ENCODE data around the gene EXOC7. TPM values are rescaled to one million over a fixed set of nuclear protein-coding genes. Genes with fewer than 3 reads are reported as not detected.

EXOC7 gene
- total RNA-seq, 1 donor from 2014 or later: 145 TPM

DNA sequence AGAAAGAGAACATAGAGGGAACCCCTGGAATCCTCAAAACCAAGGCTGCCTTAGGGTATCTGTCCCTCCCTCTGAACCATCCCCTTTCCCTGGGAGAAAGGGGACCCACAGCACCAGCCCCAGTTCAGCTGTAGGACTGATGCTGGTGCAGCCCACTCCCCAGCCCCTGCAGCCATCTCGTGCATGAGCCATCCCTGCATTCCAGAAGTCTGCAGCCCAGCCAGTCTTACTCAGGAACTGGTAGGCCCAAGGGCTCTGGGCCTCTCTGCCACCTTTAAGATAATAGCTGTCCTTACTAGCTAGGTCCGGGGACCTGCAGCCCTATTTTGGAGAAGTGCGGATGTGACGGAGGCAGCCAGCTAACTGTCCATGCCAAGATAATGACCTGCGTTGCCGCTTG is 70.4 kb downstream of the EXOC7 start:
- Mint-ChIP-seq H3K27me3 (ENCODE audit: low read depth, unreplicated experiment) (no peaks in the 10 kb centered on the region), H3K9me3 (ENCODE audit: unreplicated experiment) (no peaks in the 10 kb centered on the region), H3K4me3 (ENCODE audit: unreplicated experiment) (no peak overlapping the region), H3K36me3 (ENCODE audit: low read depth, unreplicated experiment) (peaks cover 9% of the 10 kb centered on the region), H3K27ac (ENCODE audit: unreplicated experiment) (no peak overlapping the region), H3K4me1 (ENCODE audit: low read depth, unreplicated experiment) (peaks cover 3% of the 10 kb centered on the region)
- Histone ChIP-seq H3K4me1 (ENCODE audit: insufficient read depth, low read length) (peaks cover 8% of the 10 kb centered on the region), H3K9me3 (ENCODE audit: insufficient read depth, low read depth, low read length) (peaks cover 4% of the 10 kb centered on the region), H3K36me3 (ENCODE audit: insufficient read depth, low read length) (peaks cover 6% of the 10 kb centered on the region), H4K20me1 (ENCODE audit: insufficient read depth, low read length) (peaks cover 11% of the 10 kb centered on the region), H3K4me2 (ENCODE audit: low read length) (no peak overlapping the region), H3K9ac (ENCODE audit: low read length) (no peak overlapping the region), H3K27me3 (ENCODE audit: insufficient read depth, low read length) (no peaks in the 10 kb centered on the region), H3K79me2 (ENCODE audit: insufficient read depth, low read length) (no peaks in the 10 kb centered on the region), H2AFZ (ENCODE audit: low read depth, low read length) (no peak overlapping the region), H3K4me3 (ENCODE audit: insufficient read depth, low read depth, low read length) (no peak overlapping the region), H3K27ac (ENCODE audit: low read depth, low read length) (no peak overlapping the region)
- TF ChIP-seq CTCF (IDR thresholded peaks at IDR 0.05; ENCODE audit: insufficient read depth, low read depth, low read length) (no peak), EZH2 (IDR thresholded peaks at IDR 0.05; ENCODE audit: insufficient read depth, low read length) (no peak)
- DNase-seq (ENCODE audit: low read depth) (no peak), FAIRE-seq (no peak)

DNA sequence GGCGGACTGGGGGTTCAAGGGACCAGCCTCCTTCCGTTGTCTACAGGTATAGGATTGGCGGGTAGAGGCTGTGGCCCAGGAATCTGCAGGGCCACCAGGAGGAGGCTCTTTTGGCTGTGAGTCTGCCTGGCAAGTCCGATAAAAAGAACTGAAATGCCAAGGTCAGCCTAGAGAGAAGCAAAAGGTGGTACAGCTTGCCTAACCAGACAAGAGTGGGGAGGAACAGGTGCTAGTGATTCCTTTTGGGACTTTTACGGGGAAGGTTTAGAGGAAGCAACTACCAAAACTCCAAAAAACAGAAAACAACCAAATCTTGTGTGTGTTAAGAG is 70.8 kb downstream of the EXOC7 start:
- Mint-ChIP-seq H3K27ac (ENCODE audit: unreplicated experiment) (no peak overlapping the region), H3K4me3 (ENCODE audit: unreplicated experiment) (no peak overlapping the region), H3K9me3 (ENCODE audit: unreplicated experiment) (no peaks in the 10 kb centered on the region), H3K36me3 (ENCODE audit: low read depth, unreplicated experiment) (peaks cover 6% of the 10 kb centered on the region), H3K4me1 (ENCODE audit: low read depth, unreplicated experiment) (peaks cover 3% of the 10 kb centered on the region), H3K27me3 (ENCODE audit: low read depth, unreplicated experiment) (peaks cover under 1% of the 10 kb centered on the region)
- no peak overlapping the region for H2AFZ ChIP-seq (ENCODE audit: low read depth, low read length)
- FAIRE-seq (no peak), DNase-seq (ENCODE audit: low read depth) (no peak)
- H3K79me2 ChIP-seq (ENCODE audit: insufficient read depth, low read length): no peaks in the 10 kb centered on the region
- no peak overlapping the region for H3K9ac ChIP-seq (ENCODE audit: low read length)
- peaks cover 4% of the 10 kb centered on the region for H3K9me3 ChIP-seq (ENCODE audit: insufficient read depth, low read depth, low read length)
- H3K4me2 ChIP-seq (ENCODE audit: low read length): no peak overlapping the region
- peaks cover 2% of the 10 kb centered on the region for H3K36me3 ChIP-seq (ENCODE audit: insufficient read depth, low read length)
- H3K4me1 ChIP-seq (ENCODE audit: insufficient read depth, low read length): peaks cover 8% of the 10 kb centered on the region
- TF ChIP-seq CTCF (IDR thresholded peaks at IDR 0.05; ENCODE audit: insufficient read depth, low read depth, low read length) (no peak), EZH2 (IDR thresholded peaks at IDR 0.05; ENCODE audit: insufficient read depth, low read length) (no peak)
- H3K4me3 ChIP-seq (ENCODE audit: insufficient read depth, low read depth, low read length): no peak overlapping the region
- no peaks in the 10 kb centered on the region for H3K27me3 ChIP-seq (ENCODE audit: insufficient read depth, low read length)
- H3K27ac ChIP-seq (ENCODE audit: low read depth, low read length): no peak overlapping the region
- peaks cover 7% of the 10 kb centered on the region for H4K20me1 ChIP-seq (ENCODE audit: insufficient read depth, low read length)

GRCh38 chr17:76032073-76032779 is 71.4 kb downstream of the EXOC7 start:
- no peaks in the 10 kb centered on the region for H3K9me3 Mint-ChIP-seq (ENCODE audit: unreplicated experiment)
- Histone ChIP-seq H3K27me3 (ENCODE audit: insufficient read depth, low read length) (no peaks in the 10 kb centered on the region), H4K20me1 (ENCODE audit: insufficient read depth, low read length) (peaks cover 3% of the 10 kb centered on the region), H3K36me3 (ENCODE audit: insufficient read depth, low read length) (no peaks in the 10 kb centered on the region), H3K27ac (ENCODE audit: low read depth, low read length) (no peak overlapping the region), H3K79me2 (ENCODE audit: insufficient read depth, low read length) (no peaks in the 10 kb centered on the region), H2AFZ (ENCODE audit: low read depth, low read length) (no peak overlapping the region), H3K9me3 (ENCODE audit: insufficient read depth, low read depth, low read length) (peaks cover 4% of the 10 kb centered on the region), H3K4me3 (ENCODE audit: insufficient read depth, low read depth, low read length) (no peak overlapping the region), H3K4me1 (ENCODE audit: insufficient read depth, low read length) (peaks cover 8% of the 10 kb centered on the region), H3K9ac (ENCODE audit: low read length) (no peak overlapping the region), H3K4me2 (ENCODE audit: low read length) (no peak overlapping the region)
- no peak overlapping the region for H3K27ac Mint-ChIP-seq (ENCODE audit: unreplicated experiment)
- FAIRE-seq (no peak), DNase-seq (ENCODE audit: low read depth) (no peak)
- no peak overlapping the region for H3K4me3 Mint-ChIP-seq (ENCODE audit: unreplicated experiment)
- H3K36me3 Mint-ChIP-seq (ENCODE audit: low read depth, unreplicated experiment): peaks cover 6% of the 10 kb centered on the region
- peaks cover 3% of the 10 kb centered on the region for H3K4me1 Mint-ChIP-seq (ENCODE audit: low read depth, unreplicated experiment)
- peaks cover 5% of the 10 kb centered on the region for H3K27me3 Mint-ChIP-seq (ENCODE audit: low read depth, unreplicated experiment)
- TF ChIP-seq EZH2 (IDR thresholded peaks at IDR 0.05; ENCODE audit: insufficient read depth, low read length) (no peak), CTCF (IDR thresholded peaks at IDR 0.05; ENCODE audit: insufficient read depth, low read depth, low read length) (no peak)
